ENCODE results near the gene SEMG2.

Gene SEMG2

DNA sequence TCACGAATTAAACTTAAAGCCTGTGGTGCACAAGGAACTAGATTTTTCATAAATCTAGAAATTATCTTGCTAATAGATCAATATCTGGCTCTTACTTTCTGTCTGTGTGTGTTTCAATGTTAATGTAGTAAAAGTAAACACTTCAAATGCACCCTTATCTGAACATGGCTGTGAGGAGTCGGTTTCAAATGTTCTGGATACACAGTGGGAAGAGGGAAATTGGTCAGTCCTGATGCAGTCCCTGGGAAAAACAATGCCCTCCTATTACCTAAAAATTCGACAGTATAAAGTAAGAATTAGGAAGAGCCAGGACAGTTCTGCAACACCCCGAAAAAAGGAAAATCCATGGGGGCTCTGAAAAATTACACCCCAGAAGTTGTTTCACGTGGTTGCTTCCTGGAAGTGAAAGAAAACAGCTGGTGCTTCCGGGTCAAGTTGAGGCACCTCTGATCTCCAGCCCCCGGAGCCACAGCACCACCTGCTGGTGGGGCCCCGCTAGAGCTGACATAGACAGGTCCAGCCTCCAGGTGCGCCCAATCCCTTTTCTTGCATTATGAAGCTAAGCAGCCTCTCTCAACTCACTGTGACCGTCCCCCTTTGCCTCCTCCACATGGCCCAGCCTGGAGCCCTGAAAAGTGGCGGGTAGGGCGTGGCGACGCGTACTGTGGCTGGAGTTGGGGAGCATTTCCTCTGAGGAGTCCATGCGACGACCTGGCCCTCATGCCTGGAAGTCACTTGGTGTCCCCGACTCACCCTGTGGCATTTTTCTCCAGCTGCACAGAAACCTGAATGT lies 8.3 kb downstream of the SEMG2 start:
- DNase-seq (ENCODE audit: low read depth, low spot score), result no peak

DNA sequence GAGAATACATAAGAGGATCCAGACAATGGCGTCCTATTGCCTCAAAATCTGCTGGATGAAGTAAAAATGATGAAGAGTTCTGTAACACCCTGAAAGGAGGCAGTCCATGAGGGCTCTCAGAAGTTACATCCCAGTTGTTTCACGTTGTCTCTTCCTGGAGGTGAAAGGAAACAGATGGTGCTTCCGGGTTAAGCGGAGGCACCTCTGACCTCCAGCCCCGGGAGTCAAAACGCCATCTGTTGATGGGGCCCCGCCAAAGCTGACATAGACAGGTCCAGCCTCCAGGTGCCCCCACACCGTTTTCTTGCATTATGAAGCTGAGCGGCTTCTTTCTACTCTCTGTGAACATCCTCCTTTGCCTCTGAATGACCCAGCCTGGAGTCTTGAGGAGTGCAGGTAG lies 9.5 kb downstream of the SEMG2 start:
- DNase-seq (ENCODE audit: low read depth, low spot score), result no peak

DNA sequence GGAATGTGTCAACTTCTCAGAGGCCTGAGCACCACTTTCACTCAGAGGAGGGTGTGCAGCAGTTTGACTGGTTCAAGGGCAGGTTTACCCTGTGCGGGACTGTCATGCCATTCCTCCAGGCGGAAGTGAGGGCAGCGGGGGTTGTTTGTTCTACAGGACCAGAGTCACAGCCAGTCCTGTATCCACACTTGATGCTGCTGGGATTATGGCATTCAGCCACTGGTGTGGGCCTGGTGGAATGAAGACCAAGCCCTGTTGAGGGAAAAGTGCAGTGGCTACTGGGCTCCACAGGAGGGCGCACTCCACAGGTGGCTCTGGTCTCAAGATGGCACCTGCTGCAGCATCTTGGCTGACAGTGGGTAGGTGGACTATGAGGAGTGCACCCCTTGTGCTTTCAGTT lies 14.8 kb downstream of the SEMG2 start:
- no peak for DNase-seq (ENCODE audit: low read depth, low spot score)

DNA sequence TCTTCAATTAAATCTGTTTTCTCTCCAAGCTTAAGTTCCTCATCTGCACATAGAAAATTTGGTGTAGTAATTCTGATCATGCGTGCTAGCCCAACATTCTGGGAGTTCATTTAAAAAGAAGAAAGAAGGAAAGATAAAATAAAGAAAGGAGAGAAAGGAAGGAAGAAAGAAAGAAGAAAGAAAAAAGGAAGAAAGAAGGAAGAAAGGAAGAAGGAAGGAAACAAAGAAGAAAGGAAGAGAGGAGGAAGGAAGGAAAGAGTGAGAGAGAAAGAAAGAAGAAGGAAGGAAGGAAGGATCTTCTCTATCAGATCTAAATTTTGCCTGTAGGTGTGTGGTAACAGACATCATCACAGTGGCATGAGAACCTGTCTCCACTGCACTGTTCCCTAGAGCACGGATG lies 17.0 kb downstream of the SEMG2 start:
- no peak for DNase-seq (ENCODE audit: low read depth, low spot score)

DNA sequence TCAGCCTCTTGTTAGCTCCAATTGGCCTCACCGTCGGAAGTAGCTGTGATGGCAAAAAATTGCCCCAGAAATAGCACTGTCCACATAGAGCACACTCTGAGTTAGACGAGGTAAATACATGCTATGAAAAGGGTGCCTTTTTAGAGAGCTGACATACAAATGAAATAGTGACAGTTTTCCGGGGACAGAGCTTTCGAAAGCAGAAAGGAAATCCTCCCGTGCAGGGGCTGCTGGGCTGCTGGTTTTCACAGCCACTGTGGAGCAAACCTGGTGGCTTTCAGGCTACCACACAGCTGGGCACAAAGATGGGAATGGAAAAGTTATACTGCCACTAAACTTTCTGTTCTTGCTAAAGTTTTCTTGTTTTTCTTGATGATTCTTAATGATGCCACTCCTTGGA lies 24.9 kb downstream of the SEMG2 start:
- no peak for DNase-seq (ENCODE audit: low read depth, low spot score)

DNA sequence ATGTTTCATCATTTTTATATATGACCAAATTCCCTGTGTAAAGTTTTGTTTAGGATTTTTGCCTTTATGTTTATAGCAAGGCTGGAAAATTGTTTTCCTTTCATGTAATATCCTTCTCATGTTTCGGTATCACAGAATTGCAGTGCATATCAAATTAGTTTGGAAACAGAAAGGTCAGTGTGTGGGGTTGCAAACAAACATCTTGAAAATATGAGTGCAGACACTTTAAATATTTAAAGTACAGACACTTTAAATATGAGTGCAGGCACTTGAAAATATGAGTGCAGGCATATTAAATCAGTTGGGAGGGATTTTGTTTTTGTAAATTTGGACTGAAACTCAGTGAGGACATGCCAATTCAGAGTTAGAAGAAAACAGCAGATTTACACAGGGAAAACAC lies 26.7 kb downstream of the SEMG2 start:
- no peak for DNase-seq (ENCODE audit: low read depth, low spot score)

DNA sequence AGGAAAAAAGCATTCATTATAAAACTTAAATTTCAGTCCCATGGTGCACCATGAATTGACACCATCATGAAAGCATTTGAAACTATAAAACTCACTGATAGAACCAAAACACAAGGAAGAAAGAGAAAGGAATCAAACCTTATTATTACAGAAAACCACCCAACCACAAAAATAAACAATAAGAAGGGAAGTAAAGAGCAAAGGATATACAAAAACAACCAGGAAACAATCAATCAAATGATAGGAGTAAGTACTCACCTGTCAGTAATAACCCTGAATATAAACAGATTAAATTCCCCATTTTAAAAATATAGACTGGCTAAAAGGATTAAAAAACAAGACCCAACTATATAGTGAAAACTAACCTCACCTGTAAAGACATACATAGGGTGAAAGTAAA lies 27.4 kb downstream of the SEMG2 start:
- DNase-seq (ENCODE audit: low read depth, low spot score), result no peak

DNA sequence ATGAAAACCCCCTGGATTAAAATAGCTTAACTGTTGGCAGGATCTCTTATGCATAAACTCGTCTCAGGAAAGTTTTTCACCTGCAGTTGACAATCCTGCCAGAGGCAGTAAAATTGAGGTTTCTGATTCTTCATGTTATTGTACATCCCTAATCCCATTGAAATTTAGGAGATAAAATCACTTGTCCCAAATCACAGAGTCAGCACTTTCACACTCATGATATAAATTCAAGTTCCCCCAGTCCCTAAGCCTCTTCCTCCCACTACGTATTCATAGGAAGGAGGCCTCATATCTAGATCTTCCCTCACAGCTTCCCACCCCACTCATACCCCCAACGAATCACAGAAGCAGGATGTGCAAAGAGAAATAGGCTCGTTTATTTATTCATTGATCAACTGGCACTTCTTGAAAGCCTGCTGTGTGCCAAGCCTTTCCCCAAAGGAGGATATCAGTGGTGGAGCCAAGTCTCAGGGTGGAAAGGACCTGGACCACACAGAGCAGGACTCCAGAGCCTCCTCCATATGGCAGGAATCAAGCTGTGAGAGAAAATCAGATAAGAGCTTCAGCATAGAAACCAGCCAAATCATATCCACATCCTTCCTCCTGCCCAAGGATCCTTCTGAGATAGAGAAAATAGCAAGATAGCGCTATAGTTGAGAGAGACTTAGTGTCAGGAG lies 30.8 kb downstream of the SEMG2 start:
- no peak for DNase-seq (ENCODE audit: low read depth, low spot score)

DNA sequence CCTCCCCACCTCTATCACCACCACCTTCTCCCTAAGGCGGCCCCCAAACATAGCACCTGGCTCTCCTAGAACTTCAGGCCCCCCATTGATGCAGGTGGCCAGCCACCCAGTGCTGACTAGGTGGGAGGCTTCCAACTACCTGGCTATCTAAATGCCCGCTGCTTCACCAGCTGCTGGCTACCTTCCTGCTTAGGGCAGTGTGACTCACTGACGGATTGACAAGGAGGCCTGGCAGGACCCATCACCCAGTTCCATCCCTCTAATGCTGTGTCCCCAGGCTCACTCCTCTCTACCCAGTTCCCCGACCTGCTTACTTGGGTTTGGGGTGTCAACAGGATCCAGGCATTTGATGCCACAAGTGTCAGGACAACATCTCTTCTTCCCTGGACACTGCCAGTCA lies 32.1 kb downstream of the SEMG2 start:
- DNase-seq (ENCODE audit: low read depth, low spot score), result no peak

DNA sequence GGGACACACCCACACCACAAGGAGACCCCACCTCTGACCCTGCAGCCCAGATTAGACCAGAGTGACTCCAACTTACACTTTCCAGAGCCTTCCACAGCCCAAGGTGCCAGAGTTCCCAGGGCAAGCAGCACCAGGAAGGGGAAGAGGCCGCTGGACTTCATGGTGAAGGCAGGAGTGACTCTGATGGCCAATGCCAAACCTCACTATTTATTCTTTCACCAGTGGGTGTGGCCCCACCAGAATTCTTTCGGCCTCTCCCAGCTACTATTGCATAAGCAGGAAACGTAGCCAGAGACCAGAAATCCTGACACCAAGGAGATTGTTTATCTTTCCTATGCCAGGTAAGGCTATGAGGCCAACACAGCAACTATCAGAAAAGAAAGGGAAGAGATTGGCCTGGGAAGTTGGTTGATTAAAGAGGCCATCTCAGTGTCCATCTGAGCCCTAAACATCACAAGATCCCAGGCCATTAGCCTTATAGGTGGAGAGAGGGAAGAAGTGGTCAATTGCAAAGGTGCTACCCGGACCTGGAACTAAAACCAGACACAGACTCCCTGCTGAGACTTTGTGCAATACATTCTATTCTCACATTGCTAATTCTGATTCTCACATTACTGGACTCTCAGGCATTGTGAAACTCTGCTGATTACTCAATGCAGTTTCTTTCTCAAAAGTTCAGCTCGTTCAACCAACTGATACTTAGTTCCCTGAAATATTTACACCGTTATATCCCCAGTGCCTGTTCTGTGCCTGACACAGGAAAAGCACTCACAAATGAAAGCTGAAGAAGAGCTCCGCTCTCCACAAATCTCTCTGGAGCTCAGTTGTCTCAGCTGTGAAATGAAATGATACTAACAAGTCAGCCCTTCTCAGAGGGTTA lies 33.5 kb downstream of the SEMG2 start, which contains the start of gene SLPI:
TSS of gene SLPI (minus strand) at position 182 of the 880 bp plus-strand sequence. CDS start at position 161, 21 bp downstream.
- no peak for DNase-seq (ENCODE audit: low read depth, low spot score)

DNA sequence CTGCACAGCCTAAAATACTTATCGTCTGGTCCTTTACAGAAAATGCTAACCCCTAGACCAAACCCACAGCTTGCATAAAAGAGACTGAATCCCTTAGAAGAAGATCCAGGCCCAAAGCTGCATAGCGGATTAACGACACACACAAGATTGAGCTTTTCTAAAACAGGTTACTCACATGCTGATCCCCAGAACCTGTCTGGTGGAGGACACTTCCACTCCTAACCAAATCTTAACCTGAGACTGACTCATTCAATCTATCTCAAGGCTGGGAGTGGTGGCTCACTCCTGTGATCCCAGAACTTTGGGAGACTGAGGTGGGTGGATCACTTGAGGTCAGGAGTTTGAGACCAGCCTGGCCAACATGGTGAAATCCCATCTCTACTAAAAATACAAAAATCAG lies 36.0 kb downstream of the SEMG2 start:
- DNase-seq (ENCODE audit: low read depth, low spot score), result no peak

DNA sequence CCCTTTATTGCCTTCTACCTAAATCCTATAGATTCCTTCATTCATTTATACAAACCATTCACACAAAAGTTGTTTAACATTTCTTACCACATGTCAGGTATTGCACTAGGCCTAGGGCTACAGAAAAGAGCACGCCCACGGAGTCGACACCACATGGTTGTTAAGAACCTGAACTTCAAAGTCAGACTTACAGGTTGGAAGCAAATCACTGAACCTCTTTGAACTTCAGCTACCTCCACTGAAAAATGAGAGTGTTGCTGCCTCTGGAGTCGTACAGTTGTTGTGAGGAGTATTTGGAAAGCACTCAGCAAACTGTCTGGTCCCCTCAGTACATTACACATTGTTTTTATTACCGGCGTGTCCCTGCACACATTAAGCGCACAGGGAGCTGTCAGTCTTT lies 36.5 kb downstream of the SEMG2 start:
- no peak for DNase-seq (ENCODE audit: low read depth, low spot score)

DNA sequence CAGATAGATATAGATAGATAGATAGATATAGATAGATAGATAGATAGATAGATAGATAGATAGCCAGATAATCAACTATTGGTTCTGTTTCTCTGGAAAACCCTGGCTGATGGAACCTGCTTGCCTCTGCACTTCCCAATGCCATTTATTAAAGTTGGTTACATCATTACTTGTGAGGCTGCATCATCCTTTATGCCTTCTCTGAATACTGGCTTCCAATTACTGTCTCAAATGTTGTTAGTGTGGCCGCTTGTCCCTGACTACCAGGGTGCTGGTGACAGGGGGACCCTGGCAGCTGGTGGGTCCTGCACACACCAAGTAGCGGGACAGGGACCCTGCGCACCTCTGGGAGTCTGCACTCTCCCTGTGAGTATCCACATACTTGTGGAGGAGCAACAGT lies 37.1 kb downstream of the SEMG2 start:
- no peak for DNase-seq (ENCODE audit: low read depth, low spot score)

DNA sequence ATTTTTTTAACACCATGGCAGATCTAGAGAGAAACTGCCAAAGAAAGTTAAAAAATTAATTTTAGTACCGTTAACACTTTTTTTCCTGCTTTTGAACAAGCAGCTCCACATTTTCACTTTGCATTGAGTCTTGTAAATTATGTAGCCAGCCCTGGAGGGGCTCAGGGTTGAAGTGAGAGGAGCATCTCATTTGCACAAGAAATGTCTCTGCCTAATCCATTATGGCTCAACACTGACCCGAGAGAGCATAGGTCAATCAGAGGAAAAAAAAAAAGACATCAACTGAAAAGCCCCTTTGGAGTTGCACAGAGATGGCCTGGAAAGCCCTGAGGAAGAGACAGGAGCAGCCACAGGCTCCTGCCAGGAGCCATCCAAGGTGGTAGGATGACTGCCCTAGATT lies 37.5 kb downstream of the SEMG2 start:
- DNase-seq (ENCODE audit: low read depth, low spot score), result no peak

DNA sequence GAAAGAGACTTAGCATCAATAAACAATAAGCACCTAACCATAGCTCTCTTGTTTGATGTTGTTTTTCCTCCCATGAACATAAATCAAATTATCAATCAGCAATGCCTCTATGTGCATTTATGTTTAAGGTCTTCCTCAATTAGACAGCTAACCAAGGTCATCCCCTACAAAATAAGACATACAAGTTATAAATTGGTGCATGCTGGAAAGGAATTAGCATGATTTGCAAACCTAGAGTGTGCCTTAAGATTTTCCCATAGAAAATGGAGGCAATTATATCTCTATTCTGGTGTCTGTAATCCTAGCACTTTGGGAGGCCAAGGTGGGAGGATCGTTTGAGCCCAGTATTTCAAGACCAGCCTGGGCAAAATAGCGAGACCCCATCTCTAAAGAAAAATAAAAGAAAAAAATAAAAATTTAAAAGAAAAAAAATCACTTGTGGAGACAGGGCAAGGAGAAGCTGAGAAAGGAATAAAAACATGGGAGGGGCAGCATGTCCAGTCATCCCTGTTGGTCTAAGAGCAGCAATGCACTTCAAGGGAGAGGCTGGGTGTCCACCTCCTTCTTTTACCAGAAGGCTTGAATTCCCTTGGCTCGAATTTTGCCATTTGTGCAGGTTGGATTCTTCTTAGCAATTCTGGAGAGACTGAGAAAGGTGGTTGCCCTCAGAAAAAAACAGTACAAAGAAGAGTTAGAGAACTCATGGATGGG lies 42.5 kb downstream of the SEMG2 start:
- no peak for DNase-seq (ENCODE audit: low read depth, low spot score)

DNA sequence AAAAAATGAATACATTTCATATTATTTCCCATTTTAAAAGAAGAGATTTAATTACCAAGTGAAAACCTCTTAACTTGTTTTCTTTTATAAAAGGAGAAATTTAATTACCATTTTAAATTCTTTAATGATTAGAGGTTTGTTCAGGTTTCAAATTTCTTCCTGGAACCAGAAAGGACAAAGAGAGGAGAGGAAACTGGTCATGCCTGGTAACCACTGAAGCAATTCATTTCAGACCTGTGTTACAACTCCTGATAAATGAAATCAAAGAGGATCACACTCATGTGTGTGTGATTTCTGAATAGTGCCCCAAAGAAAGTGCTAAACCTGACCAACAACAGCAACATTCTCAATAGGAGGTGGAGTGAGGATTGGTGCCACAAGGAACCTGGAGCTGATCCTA lies 45.8 kb downstream of the SEMG2 start:
- no peak for DNase-seq (ENCODE audit: low read depth, low spot score)

DNA sequence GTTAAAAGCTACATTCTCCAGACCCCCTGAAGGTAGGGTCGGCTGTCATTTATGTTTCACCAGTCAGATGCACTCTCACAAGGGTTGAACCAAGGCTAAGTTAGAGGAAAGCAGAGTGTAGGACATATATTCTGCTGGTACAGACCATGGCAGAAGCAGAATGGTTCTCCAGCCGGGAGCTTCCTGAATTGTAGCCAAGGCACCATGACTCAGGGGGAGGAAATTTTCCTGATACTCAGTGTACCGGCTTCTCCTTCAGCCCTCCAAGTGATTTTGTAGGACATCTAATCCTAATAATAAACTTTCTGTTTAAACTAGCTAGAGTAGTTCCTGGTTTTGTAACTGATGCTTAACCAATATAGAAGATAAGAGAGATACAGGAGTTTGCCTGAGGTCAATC lies 47.4 kb downstream of the SEMG2 start:
- DNase-seq (ENCODE audit: low read depth, low spot score), result no peak

DNA sequence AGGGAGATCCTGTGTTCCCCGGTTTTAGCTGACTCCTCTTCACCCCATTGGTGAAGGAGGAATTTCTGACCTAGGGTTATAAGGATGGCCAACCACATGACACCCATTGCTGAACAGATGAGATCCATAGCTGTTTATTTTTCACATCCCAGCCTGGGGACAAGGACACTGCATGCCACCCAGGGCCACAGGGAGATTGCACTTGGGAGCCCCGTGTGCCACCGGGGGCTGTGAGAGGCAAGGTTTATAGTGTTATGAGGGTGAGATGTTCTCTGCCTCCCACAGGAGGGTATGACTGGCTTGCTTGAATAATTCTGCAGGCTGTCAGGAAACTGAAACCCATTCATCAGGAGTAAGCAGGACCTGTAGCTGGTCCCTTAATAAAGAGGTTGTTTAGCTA lies 47.9 kb downstream of the SEMG2 start:
- no peak for DNase-seq (ENCODE audit: low read depth, low spot score)

DNA sequence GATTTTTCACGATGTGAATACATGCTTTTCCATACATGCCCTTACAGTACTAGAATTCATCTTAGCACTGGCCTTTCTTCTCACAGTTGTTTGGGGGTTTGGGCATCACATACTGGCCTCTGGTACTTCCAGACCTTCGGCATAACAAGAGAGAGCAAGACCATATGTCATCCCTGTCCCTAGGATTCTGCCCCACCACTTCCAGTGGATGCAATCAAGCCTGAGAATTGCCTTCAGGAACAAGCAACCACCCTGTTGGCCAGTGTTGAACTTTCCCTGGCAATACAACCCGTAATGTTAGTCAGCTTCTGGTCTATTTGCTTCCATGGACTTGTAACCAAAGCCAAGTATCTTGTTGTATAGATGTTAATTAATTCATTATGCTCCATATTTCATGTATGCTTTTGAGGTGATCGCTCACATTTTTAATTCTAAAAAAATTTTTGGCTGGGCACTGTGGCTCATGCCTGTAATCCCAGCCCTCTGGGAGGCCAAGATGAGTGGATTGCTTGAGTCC lies 48.6 kb downstream of the SEMG2 start:
- DNase-seq (ENCODE audit: low read depth, low spot score), result no peak

Measured in brain pericyte (primary cell).